Hepatocyte (in vitro differentiated cells): Measurements from ENCODE around the gene NAT14.

Experiments used
- CTCF ChIP-seq: fragments of 200-600 bp; sonication (generic); IDR thresholded peaks from 2 replicates; pipeline ENCODE4 v1.5.1; 2016; ENCODE audit warnings: antibody characterized with exemption, mild to moderate bottlenecking; ENCODE audit not compliant: poor library complexity
- EZH2 ChIP-seq: fragments of 200-600 bp; sonication (generic); IDR thresholded peaks from 2 replicates; pipeline ENCODE4 v1.6.1; 2016; ENCODE audit warnings: antibody characterized with exemption, mild to moderate bottlenecking, borderline replicate concordance

GRCh38 chr19:55535173-55535964 lies 50.4 kb downstream of the NAT14 start:
- TF ChIP-seq CTCF = no peak
- no peak for TF ChIP-seq EZH2
